HG03460 (cell line): ENCODE results near the gene ATP12A.
"Not testable (repeated sequence)": the region's sequence is repeated elsewhere in the genome, so short reads cannot be mapped to it uniquely, and the experiment has no call there.

ENCODE experiments used
- ATAC-seq: cut with Tn5 transposase; IDR thresholded peaks from one replicate; pipeline ENCODE4 v1.9.1; 2021; ENCODE audit not compliant: unreplicated experiment

Gene ATP12A

DNA sequence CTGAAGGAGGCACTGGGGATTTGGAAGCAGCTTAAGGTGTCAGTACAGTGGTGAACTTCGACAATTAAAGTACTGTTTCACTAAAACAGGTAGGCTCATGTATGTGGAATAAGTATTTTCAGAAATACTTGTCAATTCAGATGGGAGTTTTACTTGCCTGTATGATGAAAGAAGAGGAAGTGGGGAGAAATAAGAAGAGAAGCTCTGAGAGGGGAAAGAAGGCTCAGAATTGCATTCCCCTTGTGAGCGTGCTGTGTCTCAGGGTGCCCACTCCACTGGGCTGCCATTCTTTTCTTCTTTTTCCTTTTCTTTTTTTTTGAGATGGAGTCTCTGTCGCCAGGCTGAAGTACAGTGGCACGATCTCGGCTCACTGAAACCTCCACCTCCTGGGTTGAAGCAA, 45.2 kb downstream of the ATP12A start:
- no peak for ATAC-seq

DNA sequence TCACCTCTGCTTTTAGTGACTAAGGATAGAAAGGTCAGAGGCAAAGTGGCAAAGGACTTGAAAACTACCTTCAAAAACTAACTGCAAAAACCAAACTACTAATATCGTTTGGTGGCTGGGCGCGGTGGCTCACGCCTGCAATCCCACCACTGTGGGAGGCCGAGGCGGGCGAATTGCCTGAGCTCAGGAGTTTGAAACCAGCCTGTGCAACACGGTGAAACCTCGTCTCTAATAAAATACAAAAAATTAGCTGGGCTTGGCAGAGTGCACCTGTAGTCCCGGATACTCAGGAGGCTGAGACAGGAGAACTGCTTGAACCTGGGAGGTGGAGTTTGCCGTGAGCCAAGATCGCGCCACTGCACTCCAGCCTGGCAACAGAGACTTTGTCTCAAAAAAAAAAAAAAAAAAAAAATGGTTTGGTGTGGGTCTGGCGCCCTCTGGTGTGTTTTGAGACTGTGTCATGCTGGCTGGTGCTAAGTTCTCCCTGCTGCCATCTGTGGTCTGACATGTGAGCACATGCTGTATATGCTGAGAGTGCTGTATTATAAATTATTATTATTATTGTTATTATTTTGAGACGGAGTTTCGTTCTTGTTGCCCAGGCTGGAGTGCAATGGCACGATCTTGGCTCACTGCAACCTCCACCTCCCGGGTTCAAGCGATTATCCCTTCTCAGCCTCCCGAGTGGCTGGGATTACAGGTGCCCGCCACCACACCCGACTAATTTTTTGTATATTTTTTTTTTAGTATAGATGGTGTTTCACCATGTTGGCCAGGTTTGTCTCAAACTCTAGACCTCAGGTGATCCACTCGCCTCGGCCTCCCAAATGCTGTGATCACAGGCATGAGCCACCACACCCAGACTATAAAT, 47.8 kb downstream of the ATP12A start:
- peak; percentile 77 for ATAC-seq

DNA sequence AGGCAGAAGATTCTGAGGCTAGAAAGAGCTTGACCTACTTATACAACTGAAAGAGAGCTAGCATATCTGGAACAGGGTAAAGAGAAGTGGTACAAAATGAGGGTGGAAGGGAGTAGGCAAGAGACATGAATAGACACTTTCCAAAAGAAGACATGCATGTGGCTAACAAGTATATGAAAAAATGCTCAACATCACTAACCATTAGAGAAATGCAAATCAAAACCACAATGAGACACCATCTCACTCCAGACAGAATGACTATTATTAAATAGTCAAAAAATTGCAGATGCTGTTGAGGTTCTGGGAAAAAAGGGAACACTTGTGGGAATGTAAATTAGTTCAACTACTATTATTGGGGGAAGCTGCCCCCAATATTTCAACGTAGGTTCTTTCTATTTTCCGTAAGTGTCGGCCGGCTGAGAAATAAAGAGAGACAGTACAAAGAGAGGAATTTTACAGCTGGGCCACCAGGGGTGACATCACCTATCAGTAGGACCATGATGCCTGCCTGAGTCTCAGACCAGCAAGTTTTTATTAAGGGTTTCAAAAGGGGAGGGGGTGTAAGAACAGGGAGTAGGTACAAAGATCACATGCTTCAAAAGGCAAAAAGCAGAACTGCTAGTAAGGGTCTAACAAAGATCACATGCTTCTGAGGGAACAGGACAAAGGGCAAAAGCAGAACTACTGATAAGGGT, 50.8 kb downstream of the ATP12A start:
- not testable (repeated sequence) for ATAC-seq

DNA sequence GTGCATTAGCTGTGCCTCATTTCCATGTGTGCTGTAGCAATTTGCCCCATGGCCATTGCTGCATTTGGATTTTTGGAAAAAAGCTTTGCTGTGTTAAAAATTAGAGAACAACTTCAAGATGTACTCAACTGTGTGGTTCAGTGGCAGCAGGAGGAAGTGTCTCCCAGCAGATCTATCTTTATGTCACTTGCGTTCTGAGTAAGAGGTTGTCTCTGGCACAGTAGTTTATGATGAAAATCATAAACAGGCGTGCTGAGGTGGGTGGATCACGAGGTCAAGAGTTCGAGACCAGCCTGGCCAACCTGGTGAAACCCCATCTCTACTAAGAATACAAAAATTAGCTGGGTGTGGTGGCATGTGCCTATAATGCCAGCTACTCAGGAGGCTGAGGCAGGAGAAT, 54.7 kb downstream of the ATP12A start:
- ATAC-seq, result no peak

DNA sequence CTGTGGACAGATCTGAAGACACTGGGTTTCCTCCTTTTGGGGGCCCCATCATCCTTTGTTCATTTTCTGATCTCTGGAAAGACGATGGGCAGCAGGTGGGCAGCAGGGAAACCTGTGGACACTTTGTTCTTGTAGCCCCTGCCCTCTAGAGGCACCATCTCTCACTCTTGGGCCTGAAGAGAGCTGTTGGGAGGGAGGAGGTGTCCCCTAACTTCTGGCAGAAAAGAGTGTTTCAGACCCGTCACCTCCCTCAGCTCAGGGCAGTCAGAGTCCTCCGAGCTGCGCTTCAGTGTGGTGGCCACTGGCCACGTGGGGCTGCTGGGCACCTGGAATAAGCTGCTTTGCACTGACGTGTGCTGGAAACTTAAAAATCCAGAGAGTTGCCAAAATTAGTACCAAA, 56.8 kb downstream of the ATP12A start:
- ATAC-seq, result no peak

DNA sequence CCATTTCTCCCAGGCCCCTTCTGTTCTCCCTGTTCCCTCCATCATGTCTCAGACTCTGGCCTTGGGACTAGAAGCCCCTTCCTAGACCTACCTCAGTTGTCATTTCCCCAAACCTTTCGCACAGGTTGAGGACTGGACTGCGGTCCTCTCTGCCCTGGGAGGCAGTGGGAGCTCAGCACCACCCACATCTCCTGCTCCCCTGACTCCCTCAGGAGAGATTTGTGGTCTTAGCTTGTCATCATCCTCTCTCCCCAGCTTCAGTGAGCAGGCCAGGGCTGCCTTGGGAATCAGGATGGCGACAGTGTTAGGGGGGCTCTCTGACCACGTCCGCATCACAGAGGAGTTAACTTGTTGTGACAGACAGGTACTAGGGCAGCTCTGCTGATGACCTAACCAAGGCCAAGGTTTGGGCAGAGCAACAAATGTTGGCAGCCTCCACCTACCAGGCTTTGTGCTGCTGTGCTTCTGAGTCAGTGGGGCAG, 58.2 kb downstream of the ATP12A start:
- no peak for ATAC-seq

DNA sequence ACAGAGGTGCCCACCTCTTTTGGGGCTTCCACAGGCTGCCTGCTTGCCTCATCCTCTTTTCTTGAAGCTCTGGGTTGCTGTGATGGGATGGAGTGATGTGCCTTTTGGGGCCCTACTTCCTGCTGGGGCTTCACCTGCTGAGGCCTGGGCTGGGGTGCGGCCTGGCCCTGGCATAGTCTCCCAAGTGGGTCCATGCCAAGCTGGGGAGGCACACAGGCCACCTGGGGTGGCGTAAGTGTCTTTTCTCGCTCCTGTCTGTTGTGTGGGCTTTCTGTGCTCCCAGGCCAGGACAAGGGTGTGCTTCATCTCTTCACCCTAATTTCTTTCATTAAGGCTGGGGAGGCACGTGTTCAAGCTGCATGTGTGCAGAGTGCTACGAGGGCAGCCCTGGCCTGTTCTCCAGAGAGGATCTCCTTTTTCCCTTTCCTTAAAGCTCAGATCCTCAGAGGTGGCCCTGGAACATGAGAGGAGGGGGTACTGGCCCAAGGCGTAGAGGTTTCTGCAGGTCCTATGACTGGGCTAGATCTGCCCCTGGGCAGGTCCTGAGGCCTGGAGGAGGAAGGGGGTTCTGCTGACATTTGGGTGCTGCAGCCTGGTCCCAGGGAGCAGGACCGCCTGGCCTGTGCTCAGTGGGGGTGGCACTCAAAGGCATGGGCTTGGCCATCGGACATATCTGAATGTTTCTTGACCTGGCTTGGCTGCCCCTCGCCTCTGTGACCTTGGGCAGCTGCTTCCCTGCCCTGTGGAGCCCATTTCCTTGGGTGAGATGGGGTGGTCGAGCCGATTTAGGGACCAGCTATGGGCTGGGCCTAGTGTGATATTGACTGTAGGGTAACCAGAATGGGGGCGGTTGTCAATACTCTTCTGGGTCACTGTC, 60.0 kb downstream of the ATP12A start:
- no peak for ATAC-seq

DNA sequence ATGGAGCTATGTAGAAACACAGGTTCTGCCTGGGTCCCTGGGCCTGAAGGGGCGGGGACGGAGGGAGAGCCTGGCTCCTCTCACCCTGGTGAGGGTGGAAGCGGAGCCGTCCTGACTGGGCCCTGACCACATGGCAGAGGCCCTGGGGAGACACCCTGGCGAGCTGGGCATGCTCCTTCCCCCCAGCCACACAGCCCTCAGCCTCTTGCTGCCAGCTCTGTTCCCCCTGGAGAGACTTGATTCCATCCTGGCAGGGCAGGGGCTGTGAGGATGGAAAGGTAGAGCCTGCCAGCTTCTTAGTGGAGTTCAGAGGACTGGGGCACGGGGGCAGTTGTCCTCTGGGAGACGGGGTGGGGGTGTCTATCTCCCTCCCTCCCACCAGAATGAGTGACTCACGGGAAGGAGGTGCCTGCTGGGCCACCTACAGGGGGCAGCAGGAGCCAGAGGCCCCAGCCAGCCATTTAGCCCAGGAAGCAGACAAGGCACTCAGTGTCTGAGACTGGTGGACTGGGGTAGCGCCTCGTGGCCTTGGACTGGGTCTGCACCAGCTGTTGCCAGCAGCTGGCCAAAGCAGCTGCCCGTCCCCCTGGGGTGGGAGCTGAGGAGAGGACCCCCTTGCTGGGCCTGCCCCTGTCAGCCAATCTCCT, 60.9 kb downstream of the ATP12A start:
- ATAC-seq, result no peak

DNA sequence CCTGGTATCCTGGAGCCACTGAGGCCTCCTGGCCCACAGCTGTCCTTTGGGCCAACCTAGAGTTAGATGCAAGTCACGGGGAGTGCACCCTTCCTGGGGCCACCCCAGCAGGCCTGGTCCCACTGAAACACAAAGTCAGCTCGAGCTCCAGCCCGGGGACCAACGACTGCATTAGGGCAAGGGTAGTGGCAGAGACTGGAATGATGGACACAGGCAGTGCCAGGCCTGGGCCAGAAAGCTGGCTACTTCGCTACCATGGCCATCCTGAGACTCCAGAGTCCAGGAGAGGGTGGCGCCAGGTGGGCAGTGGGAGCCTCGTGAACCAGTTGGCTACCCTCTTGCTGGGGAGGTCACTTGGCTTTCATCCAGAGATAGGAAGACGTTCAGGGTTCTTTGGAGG, 61.6 kb downstream of the ATP12A start:
- no peak for ATAC-seq

DNA sequence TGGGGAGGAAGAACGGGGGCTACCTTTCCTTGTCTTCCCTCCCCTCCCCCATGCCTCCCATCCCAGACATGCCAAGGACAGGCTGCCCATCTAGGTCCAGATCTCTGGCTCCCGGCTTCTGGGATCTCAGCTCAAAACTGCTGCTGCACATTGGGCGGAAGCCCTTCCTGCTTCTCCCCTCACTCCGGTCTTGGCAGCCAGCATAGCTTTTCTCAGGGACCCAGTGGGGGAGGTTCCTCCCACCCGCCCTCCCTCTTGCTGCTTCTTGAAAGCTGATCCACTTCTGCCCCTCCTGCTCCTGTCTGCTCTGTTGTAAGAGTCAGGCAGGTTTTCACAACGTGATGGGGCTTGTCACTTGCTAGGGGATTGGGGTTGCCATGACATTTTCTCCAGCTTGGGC, 62.1 kb downstream of the ATP12A start:
- ATAC-seq, result no peak

DNA sequence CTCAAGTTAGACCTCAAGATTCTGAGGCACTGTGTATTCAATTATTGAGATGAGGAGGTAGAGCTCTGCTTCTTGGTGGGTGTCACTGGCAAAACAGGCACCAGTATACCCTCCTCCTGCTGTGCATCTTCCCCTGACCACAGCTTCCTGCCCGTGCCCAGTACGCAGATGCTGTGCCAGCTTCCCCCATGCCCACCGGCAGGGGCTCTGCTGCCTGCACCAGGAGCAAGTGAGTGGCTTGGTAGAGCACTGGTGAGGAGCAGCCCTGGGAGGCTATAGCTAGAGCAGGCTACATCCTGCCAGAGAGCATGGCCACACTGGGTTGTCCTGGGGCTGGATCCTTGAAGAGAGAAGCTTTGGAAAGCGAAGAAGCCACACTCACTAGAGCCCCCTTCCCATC, 62.8 kb downstream of the ATP12A start:
- ATAC-seq, result no peak

DNA sequence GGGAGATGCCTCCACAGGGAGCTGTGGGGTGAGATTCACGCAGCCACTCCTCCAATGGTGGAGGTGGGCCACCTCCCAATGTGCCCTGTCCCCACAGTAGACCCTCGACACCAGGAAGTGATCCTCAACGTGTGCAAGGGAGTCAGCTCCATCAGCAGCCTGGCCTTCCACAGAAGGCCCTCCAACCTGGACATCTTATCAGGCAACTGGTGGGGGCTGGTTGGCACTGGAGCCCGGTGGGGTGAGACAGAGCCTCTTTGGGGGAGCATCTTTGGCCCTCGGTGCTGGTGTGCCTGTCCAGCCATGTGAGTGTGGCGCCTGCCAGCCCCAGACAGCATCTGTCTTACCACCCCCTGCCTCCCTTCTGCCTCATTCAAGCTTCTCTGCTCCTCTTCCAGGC, 64.0 kb downstream of the ATP12A start:
- no peak for ATAC-seq

DNA sequence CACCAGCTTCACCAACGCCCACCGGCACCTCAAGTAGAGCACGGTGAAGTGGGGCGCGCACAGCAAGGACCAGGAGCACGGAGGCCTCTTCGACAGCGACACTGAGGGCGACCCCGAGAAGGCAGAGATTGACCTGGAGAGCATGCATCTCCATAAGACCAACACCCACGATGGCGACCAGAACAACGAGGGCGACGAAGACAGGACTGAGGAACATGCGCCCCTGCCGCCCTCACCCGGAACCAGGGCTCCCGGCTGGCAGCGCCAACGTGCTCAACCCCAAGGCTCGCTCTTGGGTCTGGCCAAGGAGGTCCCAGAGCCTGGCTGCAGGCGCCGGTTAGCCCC, 65.3 kb downstream of the ATP12A start:
- no peak for ATAC-seq

DNA sequence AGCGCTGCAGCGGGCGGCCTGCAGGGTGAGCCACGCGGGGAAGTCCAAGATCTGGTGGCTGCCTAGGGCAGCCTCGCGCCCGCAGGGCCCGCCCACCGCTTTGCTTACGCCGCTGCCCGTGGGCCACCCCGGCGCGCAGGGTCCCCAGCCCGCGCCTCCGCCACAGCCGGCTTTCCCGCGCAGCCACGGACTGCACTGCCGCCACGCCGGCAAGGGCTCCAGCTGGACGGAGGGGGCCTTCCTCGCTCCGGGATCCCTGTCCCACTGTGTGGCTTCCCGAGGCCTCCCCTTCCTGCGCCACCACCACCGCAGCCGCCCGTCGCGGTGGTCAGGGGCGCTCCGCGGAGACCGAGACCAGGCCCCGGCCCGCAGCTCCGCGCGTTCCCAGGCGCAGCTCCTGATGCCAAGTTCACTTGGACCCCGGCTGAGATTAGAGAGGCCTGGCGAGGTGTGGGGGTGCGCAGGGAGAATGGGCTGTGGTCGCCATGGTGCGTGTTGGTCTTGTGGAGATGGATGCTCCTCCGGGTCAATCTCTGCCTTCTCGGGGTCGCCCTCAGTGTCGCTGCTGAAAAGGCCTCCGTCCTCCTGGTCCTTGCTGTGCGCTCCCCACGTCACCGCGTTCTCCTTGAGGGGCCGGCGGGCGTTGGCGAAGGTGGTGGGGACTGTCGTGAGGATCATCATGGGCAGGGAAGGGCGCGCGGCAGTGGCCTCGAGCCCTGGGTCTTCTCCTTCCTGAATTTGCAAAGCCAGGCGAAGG, 65.8 kb downstream of the ATP12A start:
- no peak for ATAC-seq

DNA sequence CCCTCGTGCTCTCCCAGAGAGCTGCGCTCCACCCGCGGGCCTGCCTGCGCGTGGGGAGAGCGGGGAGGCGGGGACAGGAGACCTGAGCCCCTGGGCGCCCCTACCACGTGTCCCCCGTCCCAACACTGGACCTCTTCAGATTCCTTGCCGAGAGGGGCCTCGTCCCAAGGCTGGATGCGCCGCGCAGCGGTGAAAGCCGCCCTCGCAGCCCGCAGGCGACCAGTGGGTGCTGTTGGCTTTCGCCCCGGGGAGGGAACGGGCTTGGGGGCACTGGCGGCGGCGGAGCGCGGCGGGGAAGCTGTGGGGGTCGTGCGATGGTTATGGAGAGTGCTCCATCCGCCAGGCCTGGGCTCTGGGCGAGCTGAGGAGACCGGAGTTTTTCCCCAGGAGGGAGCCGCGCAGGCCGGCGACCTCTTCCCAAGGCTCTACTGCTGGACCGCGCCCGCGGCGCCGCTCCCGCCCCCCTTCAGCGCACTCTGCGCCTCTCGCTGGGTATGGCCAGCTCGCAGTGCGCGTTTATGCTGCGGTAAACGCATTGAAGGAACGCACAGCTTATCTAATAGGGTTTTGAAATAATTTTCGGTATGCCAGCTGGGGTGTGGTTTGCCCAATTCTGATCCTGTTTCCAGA, 66.5 kb downstream of the ATP12A start:
- ATAC-seq, result no peak

DNA sequence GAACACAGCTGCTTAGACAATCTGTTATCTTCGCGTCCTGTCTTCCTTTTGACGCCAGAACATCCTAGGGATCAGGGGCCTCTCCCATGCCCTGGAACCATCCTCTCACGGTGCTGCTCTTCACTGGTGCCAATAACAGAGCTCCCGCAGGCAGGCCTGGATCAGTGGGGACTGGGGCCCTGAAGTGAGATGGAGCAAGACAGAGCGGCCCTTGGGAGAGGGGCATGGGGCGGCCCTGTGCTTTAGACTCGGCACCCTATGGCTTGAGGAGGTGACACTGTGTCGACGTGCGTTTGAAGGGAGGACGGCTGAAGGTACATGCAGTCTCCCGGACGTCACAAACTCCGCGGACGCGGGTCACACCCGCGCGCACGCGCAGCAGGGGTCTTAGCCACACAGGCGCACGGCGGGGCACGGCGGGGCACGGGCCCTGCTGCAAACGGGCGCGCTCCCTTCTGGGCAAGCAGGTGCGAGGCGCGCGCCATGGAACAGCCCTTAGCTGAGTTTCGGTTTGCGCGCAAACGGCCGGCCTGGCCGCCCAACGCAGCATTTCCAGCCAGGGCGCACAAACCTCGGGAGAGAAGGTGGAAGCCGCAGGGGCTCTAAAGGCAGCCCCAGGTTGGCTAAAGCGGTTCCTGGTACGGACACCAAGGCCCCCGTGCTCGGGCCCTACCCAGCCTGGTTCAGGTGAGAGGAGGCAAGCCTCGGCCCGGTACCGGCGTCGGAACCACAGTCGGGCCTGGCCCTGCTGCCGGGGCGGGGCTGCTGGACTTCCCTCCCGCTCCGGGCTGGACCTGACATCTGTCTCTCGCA, 67.2 kb downstream of the ATP12A start:
- no peak for ATAC-seq

DNA sequence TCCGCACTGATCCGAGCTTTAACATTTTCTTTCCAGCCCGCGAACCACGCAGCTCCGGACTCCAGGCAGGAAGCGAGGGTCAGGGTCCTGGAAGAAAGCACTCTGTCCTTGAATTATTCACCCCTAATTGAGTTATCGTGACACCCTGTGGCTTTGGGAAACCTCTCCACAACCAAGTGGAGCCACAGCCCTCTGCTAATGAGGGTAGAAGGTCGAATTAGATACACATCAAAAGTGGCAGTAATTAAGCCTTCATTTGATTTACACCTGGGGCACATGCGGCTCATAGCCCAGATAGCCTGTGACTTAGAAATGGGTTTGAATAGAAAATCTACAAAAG, 67.8 kb downstream of the ATP12A start:
- ATAC-seq, result no peak

DNA sequence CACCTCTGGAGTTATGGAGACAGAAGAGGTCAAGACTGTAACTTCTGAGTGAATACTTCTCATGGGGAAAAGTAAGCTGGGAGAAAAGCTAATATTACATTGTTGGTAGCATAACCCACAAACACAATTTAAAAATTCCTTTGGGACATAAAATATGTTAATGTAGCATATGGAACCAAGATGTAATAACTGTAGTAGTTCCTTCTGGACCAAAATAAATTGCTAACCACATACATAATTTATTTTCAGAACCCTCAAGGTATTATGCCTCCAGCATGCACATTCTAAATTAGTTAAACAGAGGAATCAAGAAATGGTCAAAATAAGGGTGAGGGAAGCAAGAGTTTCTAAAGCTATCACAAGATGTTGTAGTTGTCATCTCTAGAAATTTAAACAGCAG, 79.0 kb downstream of the ATP12A start:
- ATAC-seq, result no peak
